Endothelial cell of umbilical vein (primary cell): ENCODE results near the gene SRRD. TPM values are rescaled to one million over a fixed set of nuclear protein-coding genes. Genes with fewer than 3 reads are reported as not detected.

Experiments used
- BruUV-seq: library from RNA; stranded (reverse); fragments of 400-500 nt; replicated peaks from 2 replicates; lab custom pipeline; 2021; lab: Mats Ljungman, UMichigan
- CTCF ChIA-PET: fragments of 300-600, 350-600 bp; sonication (Branson Sonifier 250); formaldehyde crosslinking; loops from one replicate; lab custom pipeline; 2021; ENCODE audit warnings: antibody characterized with exemption, inconsistent platforms; lab: Charles Lee
- POLR2A ChIA-PET: fragments of 300-600, 350-600 bp; sonication (Branson Sonifier 250); formaldehyde crosslinking; loops from one replicate; lab custom pipeline; 2021; ENCODE audit warnings: antibody characterized with exemption, inconsistent platforms; lab: Charles Lee
- DNase-seq: peaks from one replicate; pipeline ENCODE4 v3.0.0-alpha.2; 2011; ENCODE audit warnings: low read depth, low spot score
- FAIRE-seq: peaks from 2 replicates; lab custom pipeline; 2011; peaks lifted over from hg19 to GRCh38; lab: Jason Lieb, UNC
- H2AFZ ChIP-seq: 2 replicates; pipeline ENCODE4 v1.6.0; 2012; ENCODE audit warnings: low read depth, low read length, control low read depth, inconsistent platforms
- H3K27ac ChIP-seq: 2 replicates; pipeline ENCODE4 v1.5.1; 2011; ENCODE audit warnings: low read depth, mild to moderate bottlenecking, control low read depth, low read length, moderate library complexity; ENCODE audit not compliant: insufficient read depth
- H3K27me3 ChIP-seq, 2 experiments: 2 replicates each; pipeline versions ENCODE4 v1.6.0 to v1.6.1; 2011; ENCODE audit warnings: low read length in 2 of 2, mixed read lengths in 1 of 2; ENCODE audit not compliant: control insufficient read depth in 2 of 2, insufficient read depth in 2 of 2
- H3K36me3 ChIP-seq, 2 experiments: 2 replicates in 1 of 2; 3 replicates in 1 of 2; pipeline ENCODE4 v1.5.1; 2011; ENCODE audit warnings: low read length in 2 of 2, mild to moderate bottlenecking in 1 of 2, moderate library complexity in 1 of 2; ENCODE audit not compliant: control insufficient read depth in 2 of 2, insufficient read depth in 2 of 2; ENCODE audit errors: extremely low read depth in 1 of 2
- H3K4me1 ChIP-seq: 3 replicates; pipeline ENCODE4 v1.5.1; 2011; ENCODE audit warnings: mild to moderate bottlenecking, low read length; ENCODE audit not compliant: control insufficient read depth, insufficient read depth; ENCODE audit errors: extremely low read depth
- H3K4me2 ChIP-seq: 2 replicates; pipeline ENCODE4 v1.6.1; 2011; ENCODE audit warnings: low read length, control low read depth, mixed read lengths; ENCODE audit not compliant: insufficient read depth
- H3K4me3 ChIP-seq, 3 experiments: fragments of 200-600 bp in 1 of 3; sonication (generic), shearing (Covaris generic) in 1 of 3; replicated peaks in 1 of 3; 2 replicates each; pipeline ENCODE4 v1.5.1; 2011 to 2016; ENCODE audit warnings: control low read depth in 3 of 3, low read length in 3 of 3, mild to moderate bottlenecking in 2 of 3, inconsistent platforms in 1 of 3, low read depth in 1 of 3, moderate library complexity in 1 of 3; ENCODE audit not compliant: insufficient read depth in 1 of 3
- H3K79me2 ChIP-seq: 2 replicates; pipeline ENCODE4 v1.6.0; 2012; ENCODE audit warnings: low read length, inconsistent platforms; ENCODE audit not compliant: control insufficient read depth, insufficient read depth
- H3K9ac ChIP-seq: replicated peaks from 2 replicates; pipeline ENCODE3; 2011; ENCODE audit warnings: low read length, control low read depth; ENCODE audit not compliant: insufficient read depth; ENCODE audit errors: extremely low read depth
- H3K9me1 ChIP-seq: replicated peaks from 3 replicates; pipeline ENCODE4 v1.6.0; 2011; ENCODE audit warnings: mild to moderate bottlenecking, low read length; ENCODE audit not compliant: control insufficient read depth, insufficient read depth; ENCODE audit errors: extremely low read depth
- H3K9me3 ChIP-seq: replicated peaks from 2 replicates; pipeline ENCODE4 v1.5.1; 2012; ENCODE audit warnings: low read length, inconsistent platforms; ENCODE audit not compliant: control insufficient read depth, insufficient read depth
- H4K20me1 ChIP-seq: replicated peaks from 2 replicates; pipeline ENCODE3; 2011; ENCODE audit warnings: mild to moderate bottlenecking, low read length; ENCODE audit not compliant: control insufficient read depth, insufficient read depth; ENCODE audit errors: extremely low read depth
- CTCF ChIP-seq, 2 donors: IDR thresholded peaks; 1 replicate in 1 of 2; 2 replicates in 1 of 2; pipeline ENCODE4 v1.5.1; 2011; ENCODE audit warnings: low read length in 2 of 2, mild to moderate bottlenecking in 2 of 2, moderate library complexity in 2 of 2, control low read depth in 1 of 2, inconsistent platforms in 1 of 2, low read depth in 1 of 2; ENCODE audit not compliant: insufficient read depth in 1 of 2; ENCODE audit errors: extremely low read depth in 1 of 2
- EZH2 ChIP-seq: IDR thresholded peaks from 2 replicates; pipeline ENCODE4 v1.6.1; 2012; ENCODE audit warnings: borderline replicate concordance, low read depth, mild to moderate bottlenecking, moderate library complexity, low read length, inconsistent platforms; ENCODE audit not compliant: severe bottlenecking
- FOS ChIP-seq: IDR thresholded peaks from 2 replicates; pipeline ENCODE4 v1.6.1; 2011; ENCODE audit warnings: mild to moderate bottlenecking, low read length, moderate library complexity, borderline replicate concordance; ENCODE audit not compliant: insufficient read depth
- JUN ChIP-seq: IDR thresholded peaks from 2 replicates; pipeline ENCODE4 v1.6.1; 2011; ENCODE audit warnings: borderline replicate concordance, low read depth; ENCODE audit not compliant: insufficient read length, insufficient read depth
- MAX ChIP-seq: IDR thresholded peaks from 2 replicates; pipeline ENCODE4 v1.6.1; 2011; ENCODE audit not compliant: insufficient read depth, insufficient read length
- MYC ChIP-seq: IDR thresholded peaks from one replicate; pipeline ENCODE4 v1.6.1; 2011; ENCODE audit warnings: mild to moderate bottlenecking, low read depth, low read length
- POLR2A ChIP-seq: IDR thresholded peaks from 2 replicates; pipeline ENCODE4 v1.6.1; 2012; ENCODE audit warnings: low read depth, mild to moderate bottlenecking, control low read depth, low read length
- POLR2AphosphoS5 ChIP-seq: IDR thresholded peaks from 2 replicates; pipeline ENCODE4 v1.6.1; 2012; ENCODE audit warnings: low read depth, mild to moderate bottlenecking, control low read depth, low read length, moderate library complexity; ENCODE audit not compliant: insufficient read depth
- dilution Hi-C: fragments of 300-500 bp; cut with MboI; formaldehyde crosslinking; loops from one replicate; pipeline ENCODE4 v1.15.0; 2019; ENCODE audit warnings: low sequenced_read_pairs; ENCODE audit not compliant: extremely low pct_ligation_motif_present
- intact Hi-C: fragments of 100-400 bp; cut with micrococcal nuclease; formaldehyde crosslinking; loops from one replicate; pipeline ENCODE4 v1.10.0; 2022
- polyA plus RNA-seq, 4 experiments: library from polyadenylated mRNA; depleted of rRNA in 3 of 4; stranded (reverse) in 3 of 4; unstranded in 1 of 4; fragments of >200 nt; gene quantifications; 2 replicates each; pipeline versions ENCODE4 v1.2.1 to v1.2.3, GENCODE V29; 2011 to 2012; ENCODE audit warnings: missing spikeins in 1 of 4
- total RNA-seq: library from RNA; stranded (reverse); gene quantifications from 2 replicates; pipeline ENCODE4 v1.2.3, GENCODE V29; 2021

The SRRD gene
- total and polyA plus RNA-seq, 2 donors (not counting 3 experiments of a cell fraction or from before 2014, with no cell fraction given) = 23.4 to 24.2 TPM

- CTCF ChIA-PET = interaction anchor here (1.2 kb wide), 1 partner anchor 118 kb away, joined by 3 read pairs; no protein-coding TSS in a partner anchor
- BruUV-seq = no TSS peak
- no peak for TF ChIP-seq MYC
- no peak for TF ChIP-seq EZH2
- no peak for TF ChIP-seq MAX
- no peak for TF ChIP-seq POLR2AphosphoS5
- no peak for TF ChIP-seq FOS
- TF ChIP-seq POLR2A = no peak
- TF ChIP-seq JUN = no peak
- no peak for TF ChIP-seq CTCF (IDR thresholded peaks at IDR 0.05; ENCODE audit: extremely low read depth in 1 of 2, insufficient read depth in 1 of 2, low read depth in 1 of 2, low read length in 2 of 2)
Observed at GRCh38 chr22:26482161-26482560, 1.5 kb upstream of the SRRD start.

More at GRCh38 chr22:26482161-26482560, 1.5 kb upstream of the SRRD start:
- intact Hi-C loops (no loop called here), dilution Hi-C loops (no loop called here)
- no peak for FAIRE-seq
- Histone ChIP-seq H3K9me1 (no peaks in the 10 kb centered on the region), H3K27ac (no peak overlapping the region), H3K36me3 (peaks cover 2 to 5% of the 10 kb centered on the region in 2 experiments), H2AFZ (no peak overlapping the region), H3K9me3 (no peaks in the 10 kb centered on the region), H3K4me3 (no peak overlapping the region), H3K9ac (no peak overlapping the region), H3K4me2 (no peak overlapping the region), H3K4me1 (peaks cover 23% of the 10 kb centered on the region), H4K20me1 (no peaks in the 10 kb centered on the region), H3K79me2 (peaks cover 46% of the 10 kb centered on the region), H3K27me3 (no peaks in the 10 kb centered on the region)
- DNase-seq = no peak
- POLR2A ChIA-PET = no interaction called here
